Hepatocyte (in vitro differentiated cells): ENCODE measurements around the gene SPX. TPM values are rescaled to one million over a fixed set of nuclear protein-coding genes. Genes with fewer than 3 reads are reported as not detected.

Experiments used
- DNase-seq: peaks from one replicate; pipeline ENCODE4 v3.0.0-alpha.2; 2016; ENCODE audit warnings: low spot score
- H2AFZ ChIP-seq: fragments of 200-600 bp; sonication (generic); 2 replicates; pipeline ENCODE4 v1.6.0; 2016; ENCODE audit warnings: antibody characterized with exemption, mild to moderate bottlenecking
- H3K27ac ChIP-seq: fragments of 200-600 bp; sonication (generic); 2 replicates; pipeline ENCODE4 v1.5.1; 2016; ENCODE audit warnings: mild to moderate bottlenecking
- H3K27me3 ChIP-seq: fragments of 200-600 bp; sonication (generic); 2 replicates; pipeline ENCODE4 v1.6.1; 2016
- H3K36me3 ChIP-seq: fragments of 200-600 bp; sonication (generic); replicated peaks from 2 replicates; pipeline ENCODE4 v1.5.1; 2016; ENCODE audit warnings: low read depth; ENCODE audit not compliant: insufficient read depth
- H3K4me1 ChIP-seq: fragments of 200-600 bp; sonication (generic); 2 replicates; pipeline ENCODE4 v1.5.1; 2016; ENCODE audit warnings: mild to moderate bottlenecking, moderate library complexity; ENCODE audit not compliant: insufficient read depth
- H3K4me2 ChIP-seq: fragments of 200-600 bp; sonication (generic); 2 replicates; pipeline ENCODE4 v1.6.0; 2016
- H3K4me3 ChIP-seq: fragments of 200-600 bp; sonication (generic); 2 replicates; pipeline ENCODE4 v1.5.1; 2016; ENCODE audit warnings: mild to moderate bottlenecking
- H3K79me2 ChIP-seq: fragments of 200-600 bp; sonication (generic); 2 replicates; pipeline ENCODE4 v1.6.0; 2017; ENCODE audit warnings: mild to moderate bottlenecking
- H3K9me2 ChIP-seq: fragments of 200-600 bp; sonication (generic); replicated peaks from 2 replicates; pipeline ENCODE4 v1.6.0; 2017; ENCODE audit warnings: mild to moderate bottlenecking; ENCODE audit not compliant: insufficient read depth
- H3K9me3 ChIP-seq: fragments of 200-600 bp; sonication (generic); 2 replicates; pipeline ENCODE4 v1.5.1; 2016; ENCODE audit warnings: low read depth, mild to moderate bottlenecking
- H4K20me1 ChIP-seq: fragments of 200-600 bp; sonication (generic); 2 replicates; pipeline ENCODE4 v1.6.0; 2016; ENCODE audit warnings: mild to moderate bottlenecking; ENCODE audit not compliant: insufficient read depth, poor library complexity, severe bottlenecking
- CTCF ChIP-seq: fragments of 200-600 bp; sonication (generic); IDR thresholded peaks from 2 replicates; pipeline ENCODE4 v1.5.1; 2016; ENCODE audit warnings: antibody characterized with exemption, mild to moderate bottlenecking; ENCODE audit not compliant: poor library complexity
- EZH2 ChIP-seq: fragments of 200-600 bp; sonication (generic); IDR thresholded peaks from 2 replicates; pipeline ENCODE4 v1.6.1; 2016; ENCODE audit warnings: antibody characterized with exemption, mild to moderate bottlenecking, borderline replicate concordance
- EZH2phosphoT487 ChIP-seq: fragments of 200-600 bp; sonication (generic); IDR thresholded peaks from one replicate; pipeline ENCODE4 v1.6.1; 2018; ENCODE audit warnings: antibody characterized with exemption, mild to moderate bottlenecking, low read depth, moderate library complexity; ENCODE audit not compliant: unreplicated experiment, severe bottlenecking
- WGBS: methylation state at CpG from one replicate; pipeline ENCODE4 v1.1.6; 2016; ENCODE audit warnings: low lambda C conversion rate; ENCODE audit errors: missing lambda C conversion rate; 5-methylcytosine and 5-hydroxymethylcytosine counted together
- polyA plus RNA-seq: library from polyadenylated mRNA; unstranded; fragments of >200 nt; fragmentation: Nextera tagmentation; extraction: Ambion mirVana; gene quantifications from 2 replicates; pipeline ENCODE4 v1.2.1, GENCODE V29; 2016
- total RNA-seq: library from RNA; depleted of rRNA; stranded (reverse); fragments of >200 nt; gene quantifications from 2 replicates; pipeline ENCODE4 v1.2.3, GENCODE V29; 2014

The SPX gene
- total and polyA plus RNA-seq, 2 experiments from 2014 or later, result 0.39 to 0.63 TPM

GRCh38 chr12:21558100-21558679 lies 32.1 kb downstream of the SPX start:
- Histone ChIP-seq H3K27ac (no peak overlapping the region), H3K9me2 (no peaks in the 10 kb centered on the region), H3K4me3 (no peak overlapping the region), H2AFZ (no peak overlapping the region), H3K79me2 (no peaks in the 10 kb centered on the region), H3K4me2 (no peak overlapping the region), H3K4me1 (no peaks in the 10 kb centered on the region), H3K9me3 (no peaks in the 10 kb centered on the region), H4K20me1 (no peaks in the 10 kb centered on the region), H3K36me3 (no peaks in the 10 kb centered on the region), H3K27me3 (no peaks in the 10 kb centered on the region)
- DNase-seq, result no peak
- TF ChIP-seq EZH2phosphoT487, result no peak
- no peak for TF ChIP-seq EZH2
- no peak for TF ChIP-seq CTCF
- WGBS, result 86% methylated on average over 9 of the region's 9 CpGs

GRCh38 chr12:21559855-21560569 lies 33.9 kb downstream of the SPX start:
- Histone ChIP-seq H2AFZ (no peak overlapping the region), H3K27ac (no peak overlapping the region), H3K27me3 (no peaks in the 10 kb centered on the region), H3K9me3 (no peaks in the 10 kb centered on the region), H3K4me3 (no peak overlapping the region), H3K4me1 (no peaks in the 10 kb centered on the region), H3K9me2 (no peaks in the 10 kb centered on the region), H3K36me3 (no peaks in the 10 kb centered on the region), H3K79me2 (no peaks in the 10 kb centered on the region), H3K4me2 (no peak overlapping the region), H4K20me1 (no peaks in the 10 kb centered on the region)
- TF ChIP-seq EZH2phosphoT487 (no peak), EZH2 (no peak), CTCF (no peak)
- 85% methylated on average over 7 of the region's 7 CpGs for WGBS
- DNase-seq, result no peak

- Histone ChIP-seq H3K4me1 (no peaks in the 10 kb centered on the region), H3K4me2 (no peak overlapping the region), H3K36me3 (no peaks in the 10 kb centered on the region), H3K9me3 (no peaks in the 10 kb centered on the region), H4K20me1 (no peaks in the 10 kb centered on the region), H3K27me3 (no peaks in the 10 kb centered on the region), H3K9me2 (no peaks in the 10 kb centered on the region), H2AFZ (no peak overlapping the region), H3K4me3 (no peak overlapping the region), H3K27ac (no peak overlapping the region), H3K79me2 (no peaks in the 10 kb centered on the region)
- no peak for TF ChIP-seq CTCF
- DNase-seq, result no peak
- WGBS, result 36% methylated on average over 2 of the region's 2 CpGs
These were observed 35.1 kb downstream of the SPX start for GRCh38 chr12:21561158-21561557.
